Liver (tissue), 9 donors: Measurements from ENCODE around the gene HLA-DRB1. TPM values are rescaled to one million over a fixed set of nuclear protein-coding genes. Genes with fewer than 3 reads are reported as not detected.

Source experiments
- DNase-seq: peaks from one replicate; pipeline ENCODE4 v3.0.0-alpha.2; 2017; ENCODE audit warnings: low spot score
- H3K27ac ChIP-seq, 2 donors: one replicate each; pipeline ENCODE4 v1.7.0; 2013; ENCODE audit warnings: inconsistent platforms in 2 of 2, low read length in 2 of 2, control low read depth in 1 of 2, low read depth in 1 of 2, mild to moderate bottlenecking in 1 of 2
- H3K27me3 ChIP-seq, 4 donors: one replicate each; pipeline versions ENCODE4 v1.6.1 to v1.7.0; 2013; ENCODE audit warnings: low read length in 3 of 4, inconsistent platforms in 1 of 4, mild to moderate bottlenecking in 1 of 4, moderate library complexity in 1 of 4; ENCODE audit not compliant: control insufficient read depth in 4 of 4, insufficient read depth in 4 of 4
- H3K36me3 ChIP-seq, 4 donors: one replicate each; pipeline versions ENCODE4 v1.6.1 to v1.7.0; 2013; ENCODE audit warnings: low read length in 3 of 4, mild to moderate bottlenecking in 3 of 4, low read depth in 1 of 4, moderate library complexity in 1 of 4; ENCODE audit not compliant: control insufficient read depth in 4 of 4, insufficient read depth in 3 of 4
- H3K4me1 ChIP-seq, 4 donors: one replicate each; pipeline versions ENCODE4 v1.6.1 to v1.7.0; 2013; ENCODE audit warnings: low read length in 3 of 4, mild to moderate bottlenecking in 3 of 4, moderate library complexity in 1 of 4; ENCODE audit not compliant: control insufficient read depth in 4 of 4, insufficient read depth in 4 of 4
- H3K4me3 ChIP-seq, 3 donors: one replicate each; pipeline versions ENCODE4 v1.6.1 to v1.7.0; 2013; ENCODE audit warnings: low read length in 3 of 3, control low read depth in 1 of 3, low read depth in 1 of 3, mild to moderate bottlenecking in 1 of 3
- H3K9ac ChIP-seq, 2 donors: one replicate each; pipeline ENCODE4 v1.7.0; 2013; ENCODE audit warnings: low read length in 2 of 2, mild to moderate bottlenecking in 2 of 2, moderate library complexity in 2 of 2, control low read depth in 1 of 2, low read depth in 1 of 2
- H3K9me3 ChIP-seq, 4 donors: one replicate each; pipeline versions ENCODE4 v1.6.1 to v1.7.0; 2013; ENCODE audit warnings: low read length in 3 of 4; ENCODE audit not compliant: control insufficient read depth in 4 of 4
- EGR1 ChIP-seq, 2 donors: IDR thresholded peaks; 2 replicates each; pipeline ENCODE4 v1.6.1; 2016 to 2018; ENCODE audit warnings: antibody characterized with exemption in 2 of 2, low read depth in 2 of 2
- FOXA1 ChIP-seq: IDR thresholded peaks from 2 replicates; pipeline ENCODE4 v1.6.1; 2016; ENCODE audit warnings: antibody characterized with exemption
- FOXA2 ChIP-seq: IDR thresholded peaks from 2 replicates; pipeline ENCODE4 v1.6.1; 2016; ENCODE audit warnings: antibody characterized with exemption
- GABPA ChIP-seq, 2 donors: IDR thresholded peaks in 1 of 2; conservative IDR thresholded peaks in 1 of 2; 2 replicates each; pipeline ENCODE4 v1.6.1; 2016; ENCODE audit warnings: antibody characterized with exemption in 2 of 2, mild to moderate bottlenecking in 1 of 2, moderate library complexity in 1 of 2
- HNF4A ChIP-seq, 2 donors: conservative IDR thresholded peaks; 2 replicates each; pipeline ENCODE4 v1.6.1; 2016; ENCODE audit warnings: antibody characterized with exemption in 2 of 2, mild to moderate bottlenecking in 2 of 2
- JUND ChIP-seq, 2 donors: IDR thresholded peaks; 2 replicates each; pipeline ENCODE4 v1.6.1; 2016; ENCODE audit warnings: antibody characterized with exemption in 2 of 2
- MAX ChIP-seq: IDR thresholded peaks from 2 replicates; pipeline ENCODE4 v1.6.1; 2016; ENCODE audit warnings: antibody characterized with exemption
- NR2F2 ChIP-seq: IDR thresholded peaks from 2 replicates; pipeline ENCODE4 v1.6.1; 2016; ENCODE audit warnings: antibody characterized with exemption
- RAD21 ChIP-seq, 2 donors: IDR thresholded peaks; 2 replicates each; pipeline ENCODE4 v1.6.1; 2016; ENCODE audit warnings: antibody characterized with exemption in 2 of 2, mild to moderate bottlenecking in 2 of 2
- REST ChIP-seq: IDR thresholded peaks from 2 replicates; pipeline ENCODE4 v1.6.1; 2016; ENCODE audit warnings: antibody characterized with exemption, mild to moderate bottlenecking
- SP1 ChIP-seq: IDR thresholded peaks from 2 replicates; pipeline ENCODE4 v1.6.1; 2018; ENCODE audit warnings: antibody characterized with exemption, mild to moderate bottlenecking
- TAF1 ChIP-seq: conservative IDR thresholded peaks from 2 replicates; pipeline ENCODE4 v1.6.1; 2016; ENCODE audit warnings: antibody characterized with exemption, mild to moderate bottlenecking
- YY1 ChIP-seq: IDR thresholded peaks from 2 replicates; pipeline ENCODE4 v1.6.1; 2016; ENCODE audit warnings: antibody characterized with exemption, mild to moderate bottlenecking
- WGBS: extraction: QIAGEN DNeasy Blood & Tissue Kit; methylation state at CpG from one replicate; pipeline ENCODE4 v1.1.7; 2013; 5-methylcytosine and 5-hydroxymethylcytosine counted together
- polyA plus RNA-seq, 2 donors: library from polyadenylated mRNA; stranded (reverse) in 1 of 2; unstranded in 1 of 2; fragments of 200-250 nt in 1 of 2; fragments of >200 nt in 1 of 2; fragmentation: Nextera tagmentation in 1 of 2; extraction: Ambion mirVana in 1 of 2; gene quantifications; one replicate each; pipeline versions ENCODE4 v1.2.1 to v1.2.3, GENCODE V29; 2013 to 2015
- total RNA-seq, 2 donors: library from RNA; depleted of rRNA; stranded (reverse); fragments of >200 nt; gene quantifications; one replicate each; pipeline ENCODE4 v1.2.3, GENCODE V29; 2014
- TF ChIP-seq, protein P1 (sequence below): IDR thresholded peaks from 2 replicates; pipeline ENCODE4 v1.6.1; 2016; ENCODE audit warnings: antibody characterized with exemption
- TF ChIP-seq, protein P2 (sequence below): fragments of 150-350 bp; IDR thresholded peaks from 2 replicates; pipeline ENCODE4 v1.5.1; 2017; ENCODE audit warnings: improper control_type of control experiment, low read depth, low read length; ENCODE audit not compliant: missing input control
- donor health status: healthy.
- donor health status: healthy.
- donor health status: healthy.
- donor health status: healthy.
- donor health status: healthy.

Gene HLA-DRB1
- total and polyA plus RNA-seq, 4 donors, result 26.0 to 46.1 (median 36.4) TPM

- TF ChIP-seq MAX (no peak), NR2F2 (no peak), HNF4A (conservative IDR thresholded peaks at IDR 0.05) (no peak), FOXA2 (no peak), JUND (IDR thresholded peaks at IDR 0.05) (no peak)
Measured at GRCh38 chr6:32570363-32570905, 19.2 kb downstream of the HLA-DRB1 start (continued).

- no peak overlapping the region for H3K9ac ChIP-seq
- H3K4me3 ChIP-seq, result no peak overlapping the region
- WGBS, result 39% methylated on average over 6 of the region's 6 CpGs
- no peak for DNase-seq
- no peaks in the 10 kb centered on the region for H3K4me1 ChIP-seq
- no peak overlapping the region for H3K27ac ChIP-seq
- TF ChIP-seq JUND (IDR thresholded peaks at IDR 0.05), result no peak
- no peak for TF ChIP-seq REST
- no peak for TF ChIP-seq GABPA (IDR thresholded peaks at IDR 0.05 in 1 of 2, conservative IDR thresholded peaks at IDR 0.05 in 1 of 2)
- no peak for TF ChIP-seq TAF1
- TF ChIP-seq EGR1 (IDR thresholded peaks at IDR 0.05; ENCODE audit: low read depth in 2 of 2), result no peak
- TF ChIP-seq RAD21 (IDR thresholded peaks at IDR 0.05), result no peak
- TF ChIP-seq NR2F2, result no peak
- TF ChIP-seq SP1, result no peak
- TF ChIP-seq HNF4A (conservative IDR thresholded peaks at IDR 0.05), result no peak
- TF ChIP-seq FOXA2, result no peak
- TF ChIP-seq, protein P1, sequence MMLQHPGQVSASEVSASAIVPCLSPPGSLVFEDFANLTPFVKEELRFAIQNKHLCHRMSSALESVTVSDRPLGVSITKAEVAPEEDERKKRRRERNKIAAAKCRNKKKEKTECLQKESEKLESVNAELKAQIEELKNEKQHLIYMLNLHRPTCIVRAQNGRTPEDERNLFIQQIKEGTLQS, result no peak
- TF ChIP-seq, protein P2, sequence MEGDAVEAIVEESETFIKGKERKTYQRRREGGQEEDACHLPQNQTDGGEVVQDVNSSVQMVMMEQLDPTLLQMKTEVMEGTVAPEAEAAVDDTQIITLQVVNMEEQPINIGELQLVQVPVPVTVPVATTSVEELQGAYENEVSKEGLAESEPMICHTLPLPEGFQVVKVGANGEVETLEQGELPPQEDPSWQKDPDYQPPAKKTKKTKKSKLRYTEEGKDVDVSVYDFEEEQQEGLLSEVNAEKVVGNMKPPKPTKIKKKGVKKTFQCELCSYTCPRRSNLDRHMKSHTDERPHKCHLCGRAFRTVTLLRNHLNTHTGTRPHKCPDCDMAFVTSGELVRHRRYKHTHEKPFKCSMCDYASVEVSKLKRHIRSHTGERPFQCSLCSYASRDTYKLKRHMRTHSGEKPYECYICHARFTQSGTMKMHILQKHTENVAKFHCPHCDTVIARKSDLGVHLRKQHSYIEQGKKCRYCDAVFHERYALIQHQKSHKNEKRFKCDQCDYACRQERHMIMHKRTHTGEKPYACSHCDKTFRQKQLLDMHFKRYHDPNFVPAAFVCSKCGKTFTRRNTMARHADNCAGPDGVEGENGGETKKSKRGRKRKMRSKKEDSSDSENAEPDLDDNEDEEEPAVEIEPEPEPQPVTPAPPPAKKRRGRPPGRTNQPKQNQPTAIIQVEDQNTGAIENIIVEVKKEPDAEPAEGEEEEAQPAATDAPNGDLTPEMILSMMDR, result no peak
- no peak for TF ChIP-seq YY1
- no peak for TF ChIP-seq FOXA1
- H3K36me3 ChIP-seq, result no peaks in the 10 kb centered on the region
- no peaks in the 10 kb centered on the region for H3K9me3 ChIP-seq
- H3K27me3 ChIP-seq, result no peaks in the 10 kb centered on the region
Measured at GRCh38 chr6:32568561-32568960, 21.1 kb downstream of the HLA-DRB1 start.

GRCh38 chr6:32566957-32567356 is 22.7 kb downstream of the HLA-DRB1 start:
- Histone ChIP-seq H3K36me3 (no peaks in the 10 kb centered on the region), H3K9me3 (no peaks in the 10 kb centered on the region), H3K27ac (no peak overlapping the region), H3K27me3 (no peaks in the 10 kb centered on the region), H3K4me1 (no peaks in the 10 kb centered on the region), H3K9ac (no peak overlapping the region), H3K4me3 (no peak overlapping the region)
- TF ChIP-seq EGR1 (IDR thresholded peaks at IDR 0.05; ENCODE audit: low read depth in 2 of 2), result no peak
- no peak for DNase-seq
- 44% methylated on average over 8 of the region's 8 CpGs for WGBS
